ENCODE results near the gene ARHGAP15.

ARHGAP15 gene

GRCh38 chr2:143402451-143402850 is 273.2 kb downstream of the ARHGAP15 start:
- Mint-ChIP-seq H3K27me3 (no peaks in the 10 kb centered on the region), H3K9me3 (ENCODE audit: low read depth) (peaks cover 3% of the 10 kb centered on the region), H3K4me3 (no peak overlapping the region), H3K4me1 (ENCODE audit: low read depth) (peaks cover 46% of the 10 kb centered on the region), H3K36me3 (peaks cover 8% of the 10 kb centered on the region), H3K27ac (no peak overlapping the region)

DNA sequence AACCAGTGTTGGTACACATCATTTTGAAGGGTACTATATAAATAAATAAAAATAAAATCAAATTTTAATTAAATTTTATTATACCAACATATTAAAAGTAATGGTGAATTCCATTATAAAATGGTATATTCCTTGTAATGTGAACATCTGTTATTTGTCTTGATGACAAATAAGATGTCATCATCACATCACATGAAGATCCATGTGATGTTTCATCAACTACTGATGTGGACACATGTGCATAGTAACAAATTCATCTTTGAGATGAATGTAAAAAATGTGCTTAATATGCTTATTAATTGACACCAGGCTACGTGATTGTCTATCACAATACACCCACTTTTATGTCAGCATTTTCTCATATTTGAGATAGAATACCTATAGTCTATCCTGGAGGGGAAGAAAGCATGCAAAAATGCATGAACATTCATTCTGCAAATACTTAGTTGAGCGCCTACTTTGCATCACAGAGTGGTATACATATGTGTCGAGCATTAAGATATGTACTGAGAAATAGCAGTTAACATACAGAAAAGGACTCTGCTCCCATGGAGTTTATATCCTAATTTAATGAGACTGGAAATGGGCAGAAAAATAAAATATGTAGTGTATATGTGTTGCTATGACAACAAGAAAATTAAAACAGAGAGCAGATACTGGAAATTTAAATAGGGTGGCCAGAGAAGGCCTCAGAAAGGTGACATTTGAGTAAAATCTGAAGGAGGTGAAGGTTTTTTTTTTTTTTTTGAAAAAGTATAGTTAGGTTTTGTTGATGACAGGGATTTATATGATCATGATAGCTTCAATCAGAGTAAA is 281.1 kb downstream of the ARHGAP15 start:
- peaks cover 6% of the 10 kb centered on the region for H3K36me3 Mint-ChIP-seq
- peaks cover 3% of the 10 kb centered on the region for H3K9me3 Mint-ChIP-seq (ENCODE audit: low read depth)
- H3K27me3 Mint-ChIP-seq: no peaks in the 10 kb centered on the region
- H3K4me1 Mint-ChIP-seq (ENCODE audit: low read depth): peaks cover 27% of the 10 kb centered on the region
- H3K4me3 Mint-ChIP-seq: no peak overlapping the region
- no peak overlapping the region for H3K27ac Mint-ChIP-seq

GRCh38 chr2:143415571-143415970 is 286.4 kb downstream of the ARHGAP15 start:
- no peaks in the 10 kb centered on the region for H3K27me3 Mint-ChIP-seq
- no peak overlapping the region for H3K27ac Mint-ChIP-seq
- no peak overlapping the region for H3K4me3 Mint-ChIP-seq
- peaks cover 43% of the 10 kb centered on the region for H3K4me1 Mint-ChIP-seq (ENCODE audit: low read depth)
- H3K9me3 Mint-ChIP-seq (ENCODE audit: low read depth): no peaks in the 10 kb centered on the region
- peaks cover 6% of the 10 kb centered on the region for H3K36me3 Mint-ChIP-seq

DNA sequence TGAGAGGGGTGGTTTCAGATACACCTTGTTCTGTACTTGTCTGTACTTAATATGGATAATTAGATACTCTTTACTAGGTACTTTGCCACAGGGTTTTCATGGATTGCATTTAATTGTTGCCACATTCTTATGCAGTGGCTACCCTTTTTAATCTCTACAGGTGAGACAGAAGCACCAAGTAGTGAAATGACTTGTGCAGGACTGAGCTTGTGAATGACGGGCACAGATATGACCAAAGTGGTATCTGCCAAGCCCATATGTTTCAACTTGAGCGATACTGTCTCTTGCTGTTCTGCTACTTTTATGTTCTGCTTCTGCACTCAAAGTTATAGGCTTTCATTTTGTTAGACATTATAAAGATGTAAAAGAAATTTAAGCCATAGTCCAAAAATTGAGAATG is 288.2 kb downstream of the ARHGAP15 start:
- Mint-ChIP-seq H3K4me3 (no peak overlapping the region), H3K9me3 (ENCODE audit: low read depth) (no peaks in the 10 kb centered on the region), H3K27me3 (no peaks in the 10 kb centered on the region), H3K4me1 (ENCODE audit: low read depth) (peaks cover 54% of the 10 kb centered on the region), H3K36me3 (peaks cover 6% of the 10 kb centered on the region), H3K27ac (no peak overlapping the region)

DNA sequence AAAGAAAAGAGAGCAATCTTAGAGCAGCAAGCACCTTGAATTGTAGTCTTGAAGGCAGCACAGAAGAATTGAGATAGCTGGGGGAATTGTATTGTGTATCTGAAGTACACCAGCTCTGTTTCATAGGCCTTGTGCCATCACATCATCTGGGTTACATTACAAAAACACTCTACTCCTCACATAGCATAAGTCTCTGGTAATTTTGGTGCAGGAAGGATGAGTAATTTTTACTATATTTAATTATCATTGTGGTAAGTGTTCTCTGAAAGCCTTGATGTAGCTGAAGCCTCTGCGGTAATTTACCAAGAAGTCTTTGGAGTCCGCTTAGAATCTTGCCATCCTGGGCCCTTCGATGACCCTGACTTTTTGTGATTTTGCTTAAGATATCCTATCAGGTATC is 291.1 kb downstream of the ARHGAP15 start:
- H3K9me3 Mint-ChIP-seq (ENCODE audit: low read depth): no peaks in the 10 kb centered on the region
- peak overlapping the region; percentile 12 for H3K27ac Mint-ChIP-seq
- H3K4me1 Mint-ChIP-seq (ENCODE audit: low read depth): peaks cover 65% of the 10 kb centered on the region
- H3K4me3 Mint-ChIP-seq: no peak overlapping the region
- H3K36me3 Mint-ChIP-seq: peaks cover 2% of the 10 kb centered on the region
- no peaks in the 10 kb centered on the region for H3K27me3 Mint-ChIP-seq

DNA sequence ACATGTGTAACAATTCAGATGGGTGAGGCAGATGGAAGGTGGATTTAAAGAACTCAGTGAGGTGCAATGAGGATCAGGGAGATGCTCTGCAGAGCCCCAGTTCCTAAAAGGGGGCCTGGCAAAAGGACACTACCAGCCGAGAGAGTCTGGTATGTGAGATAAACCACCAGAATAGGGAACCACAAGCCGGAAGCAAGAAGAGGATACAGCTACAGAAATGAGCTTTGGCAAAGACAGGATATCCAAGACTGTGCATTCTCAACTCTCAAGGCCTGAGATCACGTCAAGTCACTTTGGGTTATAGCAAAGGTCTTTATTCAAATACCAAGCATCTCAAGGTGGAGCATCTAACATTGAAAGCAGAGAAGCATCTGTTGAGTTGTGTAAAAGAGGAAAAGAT is 293.5 kb downstream of the ARHGAP15 start:
- Mint-ChIP-seq H3K27me3 (no peaks in the 10 kb centered on the region), H3K4me3 (no peak overlapping the region), H3K9me3 (ENCODE audit: low read depth) (no peaks in the 10 kb centered on the region), H3K4me1 (ENCODE audit: low read depth) (peaks cover 62% of the 10 kb centered on the region), H3K36me3 (peaks cover 5% of the 10 kb centered on the region), H3K27ac (peak overlapping the region; percentile 35)

- Mint-ChIP-seq H3K4me1 (ENCODE audit: low read depth) (peaks cover 76% of the 10 kb centered on the region), H3K27me3 (no peaks in the 10 kb centered on the region), H3K9me3 (ENCODE audit: low read depth) (no peaks in the 10 kb centered on the region), H3K4me3 (no peak overlapping the region), H3K36me3 (peaks cover 5% of the 10 kb centered on the region), H3K27ac (peak overlapping the region; percentile 47)
Measured at GRCh38 chr2:143425896-143426295, 296.7 kb downstream of the ARHGAP15 start.

GRCh38 chr2:143426296-143426695 is 297.1 kb downstream of the ARHGAP15 start:
- Mint-ChIP-seq H3K4me3 (no peak overlapping the region), H3K27me3 (no peaks in the 10 kb centered on the region), H3K36me3 (peaks cover 5% of the 10 kb centered on the region), H3K9me3 (ENCODE audit: low read depth) (no peaks in the 10 kb centered on the region), H3K27ac (peak overlapping the region; percentile 47), H3K4me1 (ENCODE audit: low read depth) (peaks cover 76% of the 10 kb centered on the region)

GRCh38 chr2:143428700-143429099 is 299.5 kb downstream of the ARHGAP15 start:
- peak overlapping the region; percentile 19 for H3K27ac Mint-ChIP-seq
- no peak overlapping the region for H3K4me3 Mint-ChIP-seq
- H3K9me3 Mint-ChIP-seq (ENCODE audit: low read depth): no peaks in the 10 kb centered on the region
- H3K4me1 Mint-ChIP-seq (ENCODE audit: low read depth): peaks cover 66% of the 10 kb centered on the region
- H3K36me3 Mint-ChIP-seq: peaks cover 5% of the 10 kb centered on the region
- no peaks in the 10 kb centered on the region for H3K27me3 Mint-ChIP-seq

- Mint-ChIP-seq H3K4me1 (ENCODE audit: low read depth) (peaks cover 63% of the 10 kb centered on the region), H3K27ac (peak overlapping the region; percentile 29), H3K36me3 (peaks cover 5% of the 10 kb centered on the region), H3K4me3 (no peak overlapping the region), H3K9me3 (ENCODE audit: low read depth) (no peaks in the 10 kb centered on the region), H3K27me3 (no peaks in the 10 kb centered on the region)
Measured at GRCh38 chr2:143429932-143430679, 300.9 kb downstream of the ARHGAP15 start.

- H3K4me3 Mint-ChIP-seq: no peak overlapping the region
- no peaks in the 10 kb centered on the region for H3K9me3 Mint-ChIP-seq (ENCODE audit: low read depth)
- H3K27me3 Mint-ChIP-seq: no peaks in the 10 kb centered on the region
- peaks cover 57% of the 10 kb centered on the region for H3K4me1 Mint-ChIP-seq (ENCODE audit: low read depth)
- no peak overlapping the region for H3K27ac Mint-ChIP-seq
- H3K36me3 Mint-ChIP-seq: peaks cover 2% of the 10 kb centered on the region
Measured at GRCh38 chr2:143431316-143431715, 302.1 kb downstream of the ARHGAP15 start.

DNA sequence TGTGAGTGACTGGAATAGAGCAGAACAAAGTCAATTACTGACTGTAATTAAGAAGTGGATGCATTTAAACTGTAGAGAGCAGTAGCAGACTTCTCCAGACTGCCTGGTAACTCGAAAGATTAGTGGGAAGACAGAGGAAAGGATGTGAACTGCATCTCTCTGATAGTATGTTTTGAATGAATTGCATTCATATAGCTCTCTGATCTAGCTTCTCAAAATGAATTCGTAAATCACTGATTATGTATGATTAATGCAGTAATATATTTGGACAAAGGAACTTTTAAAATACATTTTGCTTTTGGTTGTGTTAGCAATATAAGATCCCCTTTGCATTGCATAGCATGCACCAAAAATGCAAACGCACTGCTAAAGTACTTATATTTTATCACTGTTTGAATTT is 304.0 kb downstream of the ARHGAP15 start:
- H3K27ac Mint-ChIP-seq: no peak overlapping the region
- H3K4me3 Mint-ChIP-seq: no peak overlapping the region
- no peaks in the 10 kb centered on the region for H3K36me3 Mint-ChIP-seq
- no peaks in the 10 kb centered on the region for H3K9me3 Mint-ChIP-seq (ENCODE audit: low read depth)
- H3K4me1 Mint-ChIP-seq (ENCODE audit: low read depth): peaks cover 43% of the 10 kb centered on the region
- H3K27me3 Mint-ChIP-seq: no peaks in the 10 kb centered on the region

DNA sequence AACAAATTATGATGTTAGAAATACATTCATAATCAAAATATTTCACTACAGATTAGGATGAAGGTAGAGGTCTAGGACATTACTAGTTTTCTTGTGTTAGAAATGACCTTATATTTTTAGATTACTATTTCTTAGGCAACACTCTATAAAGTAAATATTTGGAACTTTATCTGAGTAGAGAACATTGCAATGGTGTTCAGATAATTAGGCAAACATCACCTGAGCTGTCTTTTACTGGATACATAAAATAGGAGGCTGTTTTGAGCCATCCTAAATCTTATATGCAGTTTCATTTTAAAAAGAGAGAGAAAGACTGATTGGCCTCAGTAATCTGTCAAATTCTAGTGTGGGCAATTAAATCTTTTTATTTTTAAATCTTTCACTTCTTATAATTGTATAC is 304.6 kb downstream of the ARHGAP15 start:
- Mint-ChIP-seq H3K27ac (no peak overlapping the region), H3K9me3 (ENCODE audit: low read depth) (no peaks in the 10 kb centered on the region), H3K27me3 (no peaks in the 10 kb centered on the region), H3K4me1 (ENCODE audit: low read depth) (peaks cover 37% of the 10 kb centered on the region), H3K4me3 (no peak overlapping the region), H3K36me3 (no peaks in the 10 kb centered on the region)

DNA sequence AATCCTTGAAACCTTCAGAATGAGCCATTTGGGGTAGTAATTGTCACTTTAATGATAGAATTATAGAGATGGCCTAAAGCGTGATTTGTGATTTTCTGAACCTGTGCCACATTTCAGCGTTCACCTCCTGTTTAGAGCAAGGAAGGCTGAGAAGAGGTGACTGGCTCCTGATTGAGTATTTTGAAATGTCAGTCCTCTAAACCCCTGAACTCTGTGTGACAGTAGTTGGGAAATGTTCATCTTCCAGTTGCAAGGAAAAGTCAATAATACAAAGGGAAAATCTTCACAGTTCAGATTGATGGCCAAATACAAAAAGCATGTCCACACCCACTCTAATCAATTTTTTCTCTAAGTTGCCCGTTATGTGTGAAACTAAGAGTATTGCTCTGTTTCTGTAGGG is 305.2 kb downstream of the ARHGAP15 start:
- H3K27me3 Mint-ChIP-seq: no peaks in the 10 kb centered on the region
- no peak overlapping the region for H3K4me3 Mint-ChIP-seq
- H3K27ac Mint-ChIP-seq: peak overlapping the region; percentile 17
- H3K9me3 Mint-ChIP-seq (ENCODE audit: low read depth): no peaks in the 10 kb centered on the region
- peaks cover 31% of the 10 kb centered on the region for H3K4me1 Mint-ChIP-seq (ENCODE audit: low read depth)
- H3K36me3 Mint-ChIP-seq: no peaks in the 10 kb centered on the region

GRCh38 chr2:143435131-143435530 is 305.9 kb downstream of the ARHGAP15 start:
- Mint-ChIP-seq H3K36me3 (peaks cover 3% of the 10 kb centered on the region), H3K27ac (peak overlapping the region; percentile 17), H3K27me3 (no peaks in the 10 kb centered on the region), H3K9me3 (ENCODE audit: low read depth) (no peaks in the 10 kb centered on the region), H3K4me1 (ENCODE audit: low read depth) (peaks cover 24% of the 10 kb centered on the region), H3K4me3 (no peak overlapping the region)
